Kidney (tissue), 11 donors: ENCODE data around the gene LGALS9B. TPM values are rescaled to one million over a fixed set of nuclear protein-coding genes. Genes with fewer than 3 reads are reported as not detected.
"Not testable (repeated sequence)": the region's sequence is repeated elsewhere in the genome, so short reads cannot be mapped to it uniquely, and the experiment has no call there.

ENCODE experiments used
- DNase-seq, 5 donors: peaks; one replicate each; pipeline ENCODE4 v3.0.0-alpha.2; 2013 to 2020
- FAIRE-seq: peaks from 2 replicates; lab custom pipeline; 2012; peaks lifted over from hg19 to GRCh38; lab: Jason Lieb, UNC
- H3K27ac ChIP-seq, 2 donors: one replicate each; pipeline ENCODE4 v1.7.0; 2013; ENCODE audit warnings: low read depth in 2 of 2, low read length in 2 of 2, inconsistent platforms in 1 of 2
- H3K27me3 ChIP-seq: one replicate; pipeline ENCODE4 v1.7.1; 2013; ENCODE audit warnings: low read length, inconsistent platforms; ENCODE audit not compliant: control insufficient read depth, insufficient read depth
- H3K36me3 ChIP-seq, 3 donors: one replicate each; pipeline versions ENCODE4 v1.7.0 to v1.7.1; 2013; ENCODE audit warnings: low read length in 3 of 3, control low read depth in 1 of 3, inconsistent platforms in 1 of 3; ENCODE audit not compliant: insufficient read depth in 3 of 3, control insufficient read depth in 2 of 3
- H3K4me1 ChIP-seq, 3 donors: one replicate each; pipeline versions ENCODE4 v1.7.0 to v1.7.1; 2013; ENCODE audit warnings: low read length in 3 of 3, inconsistent platforms in 1 of 3, low read depth in 1 of 3; ENCODE audit not compliant: control insufficient read depth in 2 of 3, insufficient read depth in 2 of 3
- H3K4me3 ChIP-seq, 3 donors: one replicate each; pipeline versions ENCODE4 v1.7.0 to v1.8.1; 2013; ENCODE audit warnings: low read length in 3 of 3, control low read depth in 1 of 3, inconsistent platforms in 1 of 3
- H3K9ac ChIP-seq, 3 donors: one replicate each; pipeline versions ENCODE4 v1.7.0 to v1.7.1; 2013; ENCODE audit warnings: low read length in 3 of 3, control low read depth in 1 of 3, inconsistent platforms in 1 of 3
- H3K9me3 ChIP-seq, 3 donors: one replicate each; pipeline versions ENCODE4 v1.7.0 to v1.7.1; 2013; ENCODE audit warnings: low read length in 3 of 3, control low read depth in 1 of 3, inconsistent platforms in 1 of 3; ENCODE audit not compliant: control insufficient read depth in 2 of 3, insufficient read depth in 1 of 3
- intact Hi-C: fragments of 100-400 bp; cut with DNase I; formaldehyde crosslinking; loops from one replicate; pipeline ENCODE4 v1.11.1; 2022
- polyA plus RNA-seq: library from polyadenylated mRNA; stranded (reverse); fragments of 350-450 nt; fragmentation: Illumina TruSeq; extraction: RNeasy Lipid Tissue Mini Kit (QIAGEN cat#74804); gene quantifications from one replicate; pipeline ENCODE4 v1.2.3, GENCODE V29; 2014; ENCODE audit warnings: low read depth, low replicate concordance; ENCODE audit not compliant: insufficient read depth
- total RNA-seq: library from RNA; stranded (reverse); fragmentation: NEBNext Ultra II Directional; extraction: Animal tissue kit (Norgen Biotek cat#: 25700); gene quantifications from one replicate; pipeline ENCODE4 v1.2.1, GENCODE V29; 2021
- donor health status: control.
- donor health status: control.
- donor health status: DM: yes; HTN: yes; CAD: no.
- donor health status: Normal renal cell carcinoma (clear cell type).

Gene LGALS9B
- total and polyA plus RNA-seq, 2 donors from 2014 or later = not detected

GRCh38 chr17:20446895-20447294, 20.4 kb downstream of the LGALS9B start:
- H3K9ac ChIP-seq, FAIRE-seq, intact Hi-C loops, H3K4me1 ChIP-seq, H3K9me3 ChIP-seq, H3K4me3 ChIP-seq, H3K27ac ChIP-seq, H3K36me3 ChIP-seq, H3K27me3 ChIP-seq, DNase-seq: not testable (repeated sequence)

GRCh38 chr17:20444581-20445236, 22.6 kb downstream of the LGALS9B start:
- H3K27ac ChIP-seq, H3K9me3 ChIP-seq, H3K4me3 ChIP-seq, FAIRE-seq, H3K36me3 ChIP-seq, H3K4me1 ChIP-seq, intact Hi-C loops, H3K27me3 ChIP-seq, H3K9ac ChIP-seq, DNase-seq: not testable (repeated sequence)

DNA sequence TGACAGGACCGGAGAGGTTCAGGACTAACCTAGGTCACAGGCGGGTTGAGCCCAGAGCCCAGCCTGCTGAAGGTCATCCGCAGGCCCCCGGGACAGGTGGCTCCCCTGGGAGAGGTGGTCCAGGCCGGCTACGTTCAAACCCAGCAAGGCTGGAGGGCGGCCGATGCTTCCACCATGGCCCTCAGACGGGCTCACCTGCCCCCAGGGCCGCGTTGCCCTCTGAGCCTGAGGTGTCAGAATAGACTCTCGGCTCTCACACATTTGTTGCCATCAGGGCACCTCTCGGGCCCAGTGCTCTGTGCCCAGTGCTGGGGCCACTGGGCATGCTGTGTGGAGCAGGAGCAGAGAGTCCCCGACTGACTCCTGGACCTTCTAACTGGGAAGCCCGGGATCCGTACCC, 23.2 kb downstream of the LGALS9B start:
- H3K4me1 ChIP-seq, DNase-seq, FAIRE-seq, intact Hi-C loops, H3K4me3 ChIP-seq, H3K9me3 ChIP-seq, H3K36me3 ChIP-seq, H3K27me3 ChIP-seq, H3K9ac ChIP-seq, H3K27ac ChIP-seq: not testable (repeated sequence)

DNA sequence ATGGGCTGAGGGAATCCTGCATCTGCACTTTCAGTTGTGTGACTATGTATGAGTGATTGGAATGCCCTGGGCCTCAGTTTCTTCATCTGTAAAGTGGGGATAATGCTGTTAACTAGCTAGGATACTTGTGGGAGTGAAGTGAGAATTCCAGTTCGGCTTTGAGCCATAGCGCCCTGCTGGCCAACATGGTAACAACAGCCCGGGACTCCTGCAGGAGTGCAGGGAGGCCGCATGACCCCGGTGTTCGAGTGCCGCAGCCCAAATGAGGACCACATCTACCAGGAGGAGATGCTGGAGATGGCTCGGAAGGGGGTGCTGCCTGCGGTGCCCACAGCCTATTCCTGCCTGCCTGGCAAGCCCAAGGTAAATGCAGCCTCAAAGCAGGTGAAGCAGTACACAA, 23.7 kb downstream of the LGALS9B start:
- H3K4me3 ChIP-seq, H3K9me3 ChIP-seq, H3K9ac ChIP-seq, FAIRE-seq, H3K27ac ChIP-seq, DNase-seq, H3K27me3 ChIP-seq, H3K36me3 ChIP-seq, H3K4me1 ChIP-seq, intact Hi-C loops: not testable (repeated sequence)

DNA sequence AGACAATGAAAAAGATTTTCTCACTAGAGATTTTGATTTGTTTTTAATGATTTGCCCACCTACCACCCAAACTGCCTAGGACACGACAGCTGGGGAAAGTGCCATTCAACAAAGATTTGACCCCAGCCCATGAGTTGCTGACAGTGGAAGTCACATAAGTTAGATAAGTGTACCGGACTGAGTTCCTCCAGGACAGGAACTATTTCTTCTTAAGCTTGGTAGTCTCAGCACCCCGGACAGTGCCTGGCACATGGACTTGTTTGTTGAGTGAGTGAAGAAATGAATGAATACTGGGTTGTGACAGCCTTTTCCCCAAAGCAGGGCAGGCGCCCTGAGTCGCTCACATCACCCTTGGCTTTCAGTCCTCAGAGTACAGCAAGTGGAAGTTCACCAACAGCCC, 26.7 kb downstream of the LGALS9B start:
- H3K9me3 ChIP-seq, H3K27ac ChIP-seq, H3K27me3 ChIP-seq, H3K4me3 ChIP-seq, H3K36me3 ChIP-seq, FAIRE-seq, H3K9ac ChIP-seq, intact Hi-C loops, H3K4me1 ChIP-seq, DNase-seq: not testable (repeated sequence)

GRCh38 chr17:20435166-20435565, 32.2 kb downstream of the LGALS9B start:
- H3K9ac ChIP-seq, H3K4me3 ChIP-seq, H3K9me3 ChIP-seq, H3K4me1 ChIP-seq, FAIRE-seq, intact Hi-C loops, H3K27ac ChIP-seq, H3K36me3 ChIP-seq, H3K27me3 ChIP-seq, DNase-seq: not testable (repeated sequence)

DNA sequence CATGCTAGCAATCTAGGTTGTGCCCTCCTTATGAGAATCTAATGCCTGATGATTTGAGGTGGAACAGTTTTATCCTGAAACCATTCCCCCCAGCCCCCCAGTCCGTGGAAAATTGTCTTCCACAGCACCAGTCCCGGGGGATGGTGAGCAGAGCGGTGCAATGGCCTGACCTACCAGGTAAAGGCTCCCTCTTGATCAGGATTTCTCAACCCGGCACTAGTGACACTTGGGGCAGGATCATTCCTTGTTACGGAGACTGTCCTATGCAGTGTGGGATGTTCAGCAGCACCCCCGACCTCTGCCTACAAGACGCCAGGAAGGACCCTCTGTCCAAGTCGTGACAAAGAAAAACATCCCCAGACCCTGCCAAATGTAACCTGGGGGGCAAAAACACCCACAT, 34.0 kb downstream of the LGALS9B start:
- H3K27ac ChIP-seq, intact Hi-C loops, H3K27me3 ChIP-seq: not testable (repeated sequence)

GRCh38 chr17:20427264-20427663, 40.1 kb downstream of the LGALS9B start:
- not testable (repeated sequence) for DNase-seq

More for the DNA sequence above, 34.0 kb downstream of the LGALS9B start:
- not testable (repeated sequence) for H3K9ac ChIP-seq, H3K36me3 ChIP-seq, H3K9me3 ChIP-seq, H3K4me3 ChIP-seq, DNase-seq, H3K4me1 ChIP-seq, FAIRE-seq

More at GRCh38 chr17:20427264-20427663, 40.1 kb downstream of the LGALS9B start:
- FAIRE-seq, H3K4me3 ChIP-seq, H3K36me3 ChIP-seq, intact Hi-C loops, H3K4me1 ChIP-seq, H3K27me3 ChIP-seq, H3K27ac ChIP-seq, H3K9me3 ChIP-seq, H3K9ac ChIP-seq: not testable (repeated sequence)
